GM12878 (cell line): ENCODE data around the gene FKBP8. TPM values are rescaled to one million over a fixed set of nuclear protein-coding genes. Genes with fewer than 3 reads are reported as not detected.

ENCODE experiments used
- ATF7 ChIP-seq: fragments of 450-650 bp; IDR thresholded peaks from 2 replicates; pipeline ENCODE4 v1.6.1; 2016; ENCODE audit warnings: low read depth, mild to moderate bottlenecking
- BHLHE40 ChIP-seq, 2 experiments: fragments of 450-650 bp in 1 of 2; IDR thresholded peaks; 2 replicates each; pipeline ENCODE4 v1.6.1; 2011 to 2017; ENCODE audit warnings: low read depth in 2 of 2, borderline replicate concordance in 1 of 2, improper control_type of control experiment in 1 of 2, low read length in 1 of 2, mild to moderate bottlenecking in 1 of 2
- CHD1 ChIP-seq: IDR thresholded peaks from 2 replicates; pipeline ENCODE4 v1.6.1; 2012; ENCODE audit warnings: low read depth, low read length, improper control_type of control experiment
- CHD4 ChIP-seq: fragments of 200-600 bp; sonication (generic); IDR thresholded peaks from 2 replicates; pipeline ENCODE4 v1.6.1; 2016; ENCODE audit warnings: mild to moderate bottlenecking
- EP300 ChIP-seq, 2 experiments: fragments of 150-350 bp in 1 of 2; IDR thresholded peaks; 2 replicates each; pipeline ENCODE4 v1.6.1; 2011 to 2012; ENCODE audit warnings: low read depth in 2 of 2, low read length in 2 of 2, borderline replicate concordance in 1 of 2, improper control_type of control experiment in 1 of 2, inconsistent platforms in 1 of 2; ENCODE audit not compliant: control insufficient read depth in 1 of 2
- HCFC1 ChIP-seq: fragments of 150-350 bp; IDR thresholded peaks from 2 replicates; pipeline ENCODE4 v1.6.1; 2014; ENCODE audit warnings: low read length
- IKZF1 ChIP-seq: fragments of 450-650 bp; conservative IDR thresholded peaks from 2 replicates; pipeline ENCODE4 v1.6.1; 2017; ENCODE audit warnings: antibody characterized with exemption, mild to moderate bottlenecking
- NFIC ChIP-seq: IDR thresholded peaks from 2 replicates; pipeline ENCODE4 v1.6.1; 2012; ENCODE audit warnings: low read depth, mild to moderate bottlenecking, inconsistent platforms, low read length, moderate library complexity
- NFXL1 ChIP-seq: fragments of 450-650 bp; IDR thresholded peaks from 2 replicates; pipeline ENCODE4 v1.6.1; 2017; ENCODE audit warnings: antibody characterized with exemption, mild to moderate bottlenecking, borderline replicate concordance
- NFYA ChIP-seq: IDR thresholded peaks from 2 replicates; pipeline ENCODE4 v1.6.1; 2011; ENCODE audit warnings: low read depth, mild to moderate bottlenecking, low read length, improper control_type of control experiment, borderline replicate concordance
- NR2F1 ChIP-seq: fragments of 450-650 bp; conservative IDR thresholded peaks from 2 replicates; pipeline ENCODE4 v1.6.1; 2017; ENCODE audit warnings: mild to moderate bottlenecking
- POLR2AphosphoS2 ChIP-seq: IDR thresholded peaks from 2 replicates; pipeline ENCODE4 v1.6.1; 2011; ENCODE audit warnings: low read depth, mild to moderate bottlenecking, low read length, improper control_type of control experiment, moderate library complexity
- RAD51 ChIP-seq: fragments of 450-650 bp; IDR thresholded peaks from 2 replicates; pipeline ENCODE4 v1.6.1; 2016; ENCODE audit warnings: moderate library complexity, mild to moderate bottlenecking, inconsistent platforms
- RELB ChIP-seq: fragments of 450-650 bp; IDR thresholded peaks from 2 replicates; pipeline ENCODE4 v1.6.1; 2017; ENCODE audit warnings: low read depth, mild to moderate bottlenecking, moderate library complexity
- SIN3A ChIP-seq: IDR thresholded peaks from 2 replicates; pipeline ENCODE4 v1.6.1; 2012; ENCODE audit warnings: low read depth, low read length, improper control_type of control experiment
- SP1 ChIP-seq: IDR thresholded peaks from one replicate; pipeline ENCODE4 v1.6.1; 2011; ENCODE audit warnings: low read depth, low read length
- SUPT20H ChIP-seq: IDR thresholded peaks from 2 replicates; pipeline ENCODE4 v1.6.1; 2011; ENCODE audit warnings: low read depth, mild to moderate bottlenecking, low read length, moderate library complexity, borderline replicate concordance; ENCODE audit not compliant: control insufficient read depth
- TCF12 ChIP-seq: IDR thresholded peaks from 2 replicates; pipeline ENCODE4 v1.6.1; 2011; ENCODE audit warnings: low read depth, mild to moderate bottlenecking, low read length
- WRNIP1 ChIP-seq: IDR thresholded peaks from 2 replicates; pipeline ENCODE4 v1.6.1; 2011; ENCODE audit warnings: low read depth, low read length, improper control_type of control experiment, borderline replicate concordance
- YY1 ChIP-seq: IDR thresholded peaks from 2 replicates; pipeline ENCODE4 v1.6.1; 2011; ENCODE audit warnings: low read depth, mild to moderate bottlenecking, low read length
- ZBED1 ChIP-seq: IDR thresholded peaks from 2 replicates; pipeline ENCODE4 v1.6.1; 2016; ENCODE audit warnings: borderline replicate concordance
- ZNF217 ChIP-seq: fragments of 450-650 bp; IDR thresholded peaks from 2 replicates; pipeline ENCODE4 v1.6.1; 2017; ENCODE audit warnings: antibody characterized with exemption, mild to moderate bottlenecking
- polyA plus RNA-seq, 11 experiments: library from polyadenylated mRNA; depleted of rRNA in 4 of 11; unstranded in 6 of 11; stranded (reverse) in 5 of 11; fragments of >200 nt; fragmentation: Nextera tagmentation in 4 of 11; fragmentation: Illumina TruSeq in 1 of 11; extraction: Ambion mirVana in 4 of 11; extraction: Trizol in 1 of 11; gene quantifications; 1 replicate in 1 of 11; 2 replicates in 10 of 11; pipeline versions ENCODE4 v1.2.1 to v1.2.3, GENCODE V29; 2011 to 2016; ENCODE audit warnings: inconsistent platforms in 2 of 11, missing spikeins in 2 of 11, low read depth in 1 of 11
- total RNA-seq, 4 experiments: library from RNA; depleted of rRNA in 3 of 4; stranded (reverse); fragments of >200 nt in 3 of 4; fragmentation: Illumina TruSeq in 1 of 4; extraction: Trizol in 1 of 4; gene quantifications; 2 replicates each; pipeline versions ENCODE4 v1.2.1 to v1.2.3, GENCODE V29; 2013 to 2021
- TF ChIP-seq, protein P1 (sequence below): IDR thresholded peaks from 2 replicates; pipeline ENCODE4 v1.6.1; 2012; ENCODE audit warnings: mild to moderate bottlenecking, low read depth, low read length
- TF ChIP-seq, protein P2 (sequence below): IDR thresholded peaks from 2 replicates; pipeline ENCODE4 v1.6.1; 2012; ENCODE audit warnings: low read length, inconsistent platforms

Gene FKBP8
- total and polyA plus RNA-seq, 10 of the 15 experiments (the other 5 are each of a cell fraction or from before 2014, with no cell fraction given) = 0.13 to 205 (median 95.4) TPM

- TF ChIP-seq, protein P1, sequence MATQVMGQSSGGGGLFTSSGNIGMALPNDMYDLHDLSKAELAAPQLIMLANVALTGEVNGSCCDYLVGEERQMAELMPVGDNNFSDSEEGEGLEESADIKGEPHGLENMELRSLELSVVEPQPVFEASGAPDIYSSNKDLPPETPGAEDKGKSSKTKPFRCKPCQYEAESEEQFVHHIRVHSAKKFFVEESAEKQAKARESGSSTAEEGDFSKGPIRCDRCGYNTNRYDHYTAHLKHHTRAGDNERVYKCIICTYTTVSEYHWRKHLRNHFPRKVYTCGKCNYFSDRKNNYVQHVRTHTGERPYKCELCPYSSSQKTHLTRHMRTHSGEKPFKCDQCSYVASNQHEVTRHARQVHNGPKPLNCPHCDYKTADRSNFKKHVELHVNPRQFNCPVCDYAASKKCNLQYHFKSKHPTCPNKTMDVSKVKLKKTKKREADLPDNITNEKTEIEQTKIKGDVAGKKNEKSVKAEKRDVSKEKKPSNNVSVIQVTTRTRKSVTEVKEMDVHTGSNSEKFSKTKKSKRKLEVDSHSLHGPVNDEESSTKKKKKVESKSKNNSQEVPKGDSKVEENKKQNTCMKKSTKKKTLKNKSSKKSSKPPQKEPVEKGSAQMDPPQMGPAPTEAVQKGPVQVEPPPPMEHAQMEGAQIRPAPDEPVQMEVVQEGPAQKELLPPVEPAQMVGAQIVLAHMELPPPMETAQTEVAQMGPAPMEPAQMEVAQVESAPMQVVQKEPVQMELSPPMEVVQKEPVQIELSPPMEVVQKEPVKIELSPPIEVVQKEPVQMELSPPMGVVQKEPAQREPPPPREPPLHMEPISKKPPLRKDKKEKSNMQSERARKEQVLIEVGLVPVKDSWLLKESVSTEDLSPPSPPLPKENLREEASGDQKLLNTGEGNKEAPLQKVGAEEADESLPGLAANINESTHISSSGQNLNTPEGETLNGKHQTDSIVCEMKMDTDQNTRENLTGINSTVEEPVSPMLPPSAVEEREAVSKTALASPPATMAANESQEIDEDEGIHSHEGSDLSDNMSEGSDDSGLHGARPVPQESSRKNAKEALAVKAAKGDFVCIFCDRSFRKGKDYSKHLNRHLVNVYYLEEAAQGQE = no peak
- no peak for TF ChIP-seq ATF7
- peak; percentile 77 for TF ChIP-seq ZNF217
- peak; percentile 22 for TF ChIP-seq SP1
- TF ChIP-seq YY1 = peak; percentile 59; the same call in 1 of the 2 replicates
- TF ChIP-seq, protein P2, sequence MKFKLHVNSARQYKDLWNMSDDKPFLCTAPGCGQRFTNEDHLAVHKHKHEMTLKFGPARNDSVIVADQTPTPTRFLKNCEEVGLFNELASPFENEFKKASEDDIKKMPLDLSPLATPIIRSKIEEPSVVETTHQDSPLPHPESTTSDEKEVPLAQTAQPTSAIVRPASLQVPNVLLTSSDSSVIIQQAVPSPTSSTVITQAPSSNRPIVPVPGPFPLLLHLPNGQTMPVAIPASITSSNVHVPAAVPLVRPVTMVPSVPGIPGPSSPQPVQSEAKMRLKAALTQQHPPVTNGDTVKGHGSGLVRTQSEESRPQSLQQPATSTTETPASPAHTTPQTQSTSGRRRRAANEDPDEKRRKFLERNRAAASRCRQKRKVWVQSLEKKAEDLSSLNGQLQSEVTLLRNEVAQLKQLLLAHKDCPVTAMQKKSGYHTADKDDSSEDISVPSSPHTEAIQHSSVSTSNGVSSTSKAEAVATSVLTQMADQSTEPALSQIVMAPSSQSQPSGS = no peak
- no peak for TF ChIP-seq CHD4
- no peak for TF ChIP-seq NFIC
- TF ChIP-seq RAD51 = no peak
- peak; percentile 17 to 48; a peak in 2 of 4 replicates for TF ChIP-seq BHLHE40 (IDR thresholded peaks at IDR 0.05; ENCODE audit: borderline replicate concordance in 1 of 2, low read depth in 2 of 2, low read length in 1 of 2)
- no peak for TF ChIP-seq WRNIP1
- 0 out of 4 replicates have a peak, but pooled peaks of 1 of the 2 experiments have one; percentile 3 for TF ChIP-seq EP300 (IDR thresholded peaks at IDR 0.05; ENCODE audit: borderline replicate concordance in 1 of 2, control insufficient read depth in 1 of 2, low read depth in 2 of 2, low read length in 2 of 2)
- peak; percentile 58 for TF ChIP-seq NR2F1
- TF ChIP-seq NFXL1 = no peak
- no peak for TF ChIP-seq SUPT20H
- peak; percentile 88 for TF ChIP-seq IKZF1
- TF ChIP-seq ZBED1 = 0 out of 2 replicates have a peak, but pooled peaks have one; percentile 41
- TF ChIP-seq CHD1 = 0 out of 2 replicates have a peak, but pooled peaks have one; percentile 26
- peak; percentile 64; the same call in 1 of the 2 replicates for TF ChIP-seq SIN3A
- peak; percentile 24; the same call in 1 of the 2 replicates for TF ChIP-seq TCF12
- no peak for TF ChIP-seq NFYA
- peak; percentile 46; the same call in 1 of the 2 replicates for TF ChIP-seq RELB
- TF ChIP-seq POLR2AphosphoS2 = peak; percentile 72; the same call in 1 of the 2 replicates
- TF ChIP-seq HCFC1 = peak; percentile 54; the same call in 1 of the 2 replicates
These were observed 45.4 kb upstream of the FKBP8 start, which contains the start of gene REX1BD (continued) for GRCh38 chr19:18588611-18589379.
